NCI-H2107 treated with DMSO at 0.1 percent for 48 hours (cell line): ENCODE measurements around the gene CYSTM1.
A peak's percentile ranks its signal among the peaks of the same experiment; 100 is the strongest.

ENCODE experiments used
- DNase-seq: peaks from one replicate; lab custom pipeline; 2025; ENCODE audit not compliant: unreplicated experiment; lab: John Stamatoyannopoulos, UW

CYSTM1 gene

GRCh38 chr5:140252470-140253126 lies 77.6 kb downstream of the CYSTM1 start:
- no peak for DNase-seq

DNA sequence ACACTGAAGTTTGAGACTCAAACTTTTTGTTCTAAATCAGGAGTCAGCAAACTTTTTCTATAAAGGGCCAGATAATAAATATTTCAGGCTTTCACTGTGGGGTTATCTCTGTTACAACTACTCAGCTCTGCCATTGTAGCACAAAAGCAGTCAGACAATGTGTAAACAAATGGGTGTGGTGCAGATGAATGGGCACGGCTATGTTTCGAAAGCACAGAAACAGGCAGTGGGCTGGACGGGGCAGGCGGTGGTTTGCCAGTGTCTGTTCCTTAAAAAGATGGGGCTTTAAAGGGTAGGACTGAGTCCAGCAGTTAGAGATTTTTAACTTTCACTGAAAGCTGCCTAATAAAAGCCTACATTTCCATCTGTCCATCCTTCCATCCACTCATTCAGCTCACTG lies 79.0 kb downstream of the CYSTM1 start:
- no peak for DNase-seq

DNA sequence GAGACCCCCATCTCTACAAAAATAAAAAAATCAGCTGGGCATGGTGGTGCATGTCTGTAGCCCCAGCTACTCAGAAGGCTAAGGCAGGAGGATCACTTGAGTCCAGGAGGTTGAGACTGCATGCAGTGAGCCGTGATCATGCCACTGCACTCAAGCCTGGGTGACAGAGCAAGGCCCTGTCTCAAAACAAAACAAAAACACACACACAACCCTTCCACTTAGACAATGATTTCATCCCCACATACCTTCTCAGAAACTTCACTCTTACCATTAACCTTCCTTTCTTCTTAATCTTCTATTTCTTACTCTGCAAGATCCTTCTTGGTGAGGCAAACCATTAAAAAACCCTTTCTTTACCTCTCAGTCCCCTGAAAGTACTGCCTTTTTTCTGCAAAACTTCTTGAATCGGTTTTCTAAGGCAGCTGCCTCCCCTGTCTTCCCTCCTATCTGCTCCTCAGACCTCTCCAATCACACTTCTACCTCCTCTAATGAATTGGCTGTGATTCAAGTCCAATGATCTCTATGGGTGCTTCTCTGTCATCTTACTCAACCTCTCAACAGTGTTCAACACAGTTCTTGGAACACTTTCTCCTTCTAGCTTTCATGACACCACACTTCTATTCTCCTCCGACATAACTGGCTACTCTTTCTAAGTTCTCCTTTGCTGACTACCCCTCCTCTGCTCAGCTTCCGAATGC lies 80.6 kb downstream of the CYSTM1 start:
- no peak for DNase-seq

DNA sequence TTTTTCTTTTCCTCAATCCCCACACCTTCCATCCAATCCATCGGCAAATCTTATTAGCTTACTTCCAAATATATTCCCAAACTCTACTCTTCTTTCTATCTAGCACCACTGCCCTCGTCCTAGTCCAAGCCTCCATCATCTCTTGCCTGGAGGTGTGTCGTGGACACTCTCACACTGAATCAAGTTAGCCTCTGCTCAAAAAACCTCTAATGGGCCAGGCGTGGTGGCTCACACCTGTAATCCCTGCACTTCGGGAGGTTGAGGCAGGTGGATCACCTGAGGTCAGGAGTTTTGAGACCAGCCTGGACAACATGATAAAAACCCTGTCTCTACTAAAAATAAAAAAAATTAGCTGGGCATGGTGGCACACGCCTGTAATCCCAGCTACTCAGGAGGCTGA lies 81.7 kb downstream of the CYSTM1 start:
- DNase-seq, result no peak

DNA sequence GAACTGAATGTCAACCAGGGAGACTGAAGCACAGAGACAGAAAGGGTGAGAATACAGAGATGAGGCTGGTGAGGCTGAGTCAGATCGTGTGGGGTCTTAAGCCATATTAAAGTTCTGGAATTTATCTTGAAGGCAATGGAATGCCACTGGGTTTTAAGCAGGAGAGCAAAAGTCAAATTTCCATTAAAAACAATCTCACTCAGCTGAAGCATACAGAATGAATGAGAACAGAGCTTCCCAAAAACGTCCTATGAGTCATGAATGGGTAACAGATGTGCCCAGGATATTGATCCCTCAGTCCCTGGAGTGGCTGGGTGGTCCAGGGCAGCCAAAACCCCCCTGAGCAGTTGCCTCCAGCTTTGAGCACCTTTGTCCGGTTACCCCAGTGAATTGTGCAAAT lies 83.0 kb downstream of the CYSTM1 start:
- no peak for DNase-seq

GRCh38 chr5:140258873-140259272 lies 83.9 kb downstream of the CYSTM1 start:
- DNase-seq, result no peak

DNA sequence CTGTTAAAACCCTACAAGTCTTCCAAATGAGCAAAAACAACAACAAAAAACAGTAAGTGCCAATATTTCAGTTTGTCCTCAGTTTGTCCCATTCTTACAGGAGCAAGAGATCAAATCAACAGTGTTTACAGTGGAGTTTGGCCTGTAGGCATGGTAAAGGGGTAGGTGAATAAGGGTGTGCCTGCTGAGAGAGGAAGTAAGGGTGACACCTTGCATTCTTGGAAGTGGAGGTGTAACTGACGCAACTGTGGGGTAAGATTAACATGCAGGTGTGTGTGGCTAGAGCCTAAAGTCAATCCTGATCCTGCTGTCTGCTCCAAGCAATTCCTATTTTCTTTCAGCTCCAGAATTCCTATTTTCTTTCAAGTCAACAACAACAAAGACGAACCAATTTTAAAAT lies 84.5 kb downstream of the CYSTM1 start:
- no peak for DNase-seq

- no peak for DNase-seq
Measured at GRCh38 chr5:140260089-140260656, 85.2 kb downstream of the CYSTM1 start.

GRCh38 chr5:140261403-140262171 lies 86.6 kb downstream of the CYSTM1 start:
- no peak for DNase-seq

- DNase-seq, result no peak
Measured at GRCh38 chr5:140262221-140262620, 87.2 kb downstream of the CYSTM1 start.

DNA sequence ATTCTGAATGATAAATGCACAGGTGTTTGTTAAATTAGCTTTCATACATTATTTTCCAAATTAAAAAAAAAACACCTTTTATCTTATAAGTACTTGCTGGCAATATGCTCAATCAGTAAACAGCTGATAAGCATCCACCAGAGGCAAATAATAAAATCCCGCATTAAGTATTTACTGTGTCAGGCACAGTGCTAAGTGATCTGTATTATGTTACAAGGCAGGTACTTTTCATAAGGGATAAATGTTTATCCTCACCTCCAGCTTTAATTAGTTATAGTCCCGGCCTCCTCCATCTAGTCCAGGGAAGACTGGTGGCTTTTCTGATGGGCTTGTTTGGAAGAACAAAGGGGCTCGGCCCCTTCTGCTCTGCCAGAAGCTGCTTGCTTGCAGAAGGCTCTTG lies 87.9 kb downstream of the CYSTM1 start:
- DNase-seq, result no peak

GRCh38 chr5:140265845-140266244 lies 90.9 kb downstream of the CYSTM1 start:
- DNase-seq, result no peak

GRCh38 chr5:140266471-140267200 lies 91.6 kb downstream of the CYSTM1 start:
- DNase-seq, result peak; percentile 27

- DNase-seq, result no peak
Measured at GRCh38 chr5:140267201-140267540, 92.2 kb downstream of the CYSTM1 start.

- DNase-seq, result no peak
Measured at GRCh38 chr5:140267559-140268018, 92.6 kb downstream of the CYSTM1 start.

GRCh38 chr5:140270008-140270407 lies 95.0 kb downstream of the CYSTM1 start:
- no peak for DNase-seq

DNA sequence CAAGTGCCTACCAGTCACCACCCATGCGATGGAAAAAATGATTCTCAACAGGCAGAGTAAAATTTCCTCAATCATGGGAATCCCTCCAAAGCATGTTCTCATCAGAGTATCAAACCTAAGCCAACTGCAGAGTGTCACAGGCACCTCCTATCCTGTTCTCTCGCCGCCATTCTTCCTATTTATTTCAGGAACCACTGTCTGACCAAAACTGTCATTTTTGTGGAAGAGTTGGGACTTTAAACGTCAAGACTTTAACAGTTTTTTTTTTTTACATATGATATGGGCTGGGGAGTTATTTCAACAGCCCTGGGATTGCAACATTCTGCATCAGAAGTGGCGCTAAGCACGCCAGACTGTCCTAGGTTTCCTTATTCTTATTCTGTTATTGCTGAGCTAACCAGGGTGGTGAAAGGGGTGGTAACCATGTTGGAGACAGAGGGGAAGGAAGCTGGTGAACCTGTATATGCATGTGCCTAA lies 98.5 kb downstream of the CYSTM1 start:
- DNase-seq, result no peak

DNA sequence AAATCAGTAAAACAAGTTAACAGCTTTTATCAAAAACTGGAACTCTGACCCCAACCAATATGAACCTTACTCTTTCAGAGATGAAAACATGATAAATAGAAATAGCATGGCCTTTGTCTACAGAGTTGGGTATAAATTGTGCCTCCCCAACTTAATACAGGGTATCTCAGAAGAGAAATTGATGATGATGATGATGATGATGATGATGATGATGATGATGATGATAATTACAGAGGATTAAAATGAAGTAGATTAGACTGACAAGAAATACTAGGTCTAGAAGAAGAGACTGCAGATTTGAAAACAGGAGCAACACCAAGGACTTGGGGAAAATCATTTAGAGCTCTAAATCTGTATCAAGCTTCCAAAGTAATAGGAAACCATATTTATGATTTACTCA lies 100.8 kb downstream of the CYSTM1 start:
- no peak for DNase-seq

DNA sequence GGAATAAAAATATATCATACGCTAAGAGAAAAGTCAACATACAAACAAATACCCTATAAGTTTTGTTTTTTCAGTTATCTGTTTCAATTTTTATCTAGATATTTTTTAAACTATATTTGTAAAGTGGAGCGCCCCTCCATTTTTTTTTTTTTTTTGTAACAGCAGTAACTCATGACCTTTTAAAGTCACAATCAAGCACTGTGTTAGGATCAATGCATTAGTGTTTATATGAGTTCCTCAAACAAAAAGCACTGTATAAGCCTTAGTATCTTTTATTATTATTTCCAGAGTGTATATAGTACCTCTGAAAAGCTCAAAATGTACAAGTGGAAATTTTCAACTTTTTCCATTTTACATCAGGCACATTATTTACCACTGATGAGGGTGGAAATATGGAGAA lies 107.3 kb downstream of the CYSTM1 start:
- no peak for DNase-seq

GRCh38 chr5:140284013-140284412 lies 109.0 kb downstream of the CYSTM1 start:
- no peak for DNase-seq

GRCh38 chr5:140286424-140286823 lies 111.4 kb downstream of the CYSTM1 start:
- DNase-seq, result no peak
